ENCODE measurements around the gene NDUFB2.

DNA sequence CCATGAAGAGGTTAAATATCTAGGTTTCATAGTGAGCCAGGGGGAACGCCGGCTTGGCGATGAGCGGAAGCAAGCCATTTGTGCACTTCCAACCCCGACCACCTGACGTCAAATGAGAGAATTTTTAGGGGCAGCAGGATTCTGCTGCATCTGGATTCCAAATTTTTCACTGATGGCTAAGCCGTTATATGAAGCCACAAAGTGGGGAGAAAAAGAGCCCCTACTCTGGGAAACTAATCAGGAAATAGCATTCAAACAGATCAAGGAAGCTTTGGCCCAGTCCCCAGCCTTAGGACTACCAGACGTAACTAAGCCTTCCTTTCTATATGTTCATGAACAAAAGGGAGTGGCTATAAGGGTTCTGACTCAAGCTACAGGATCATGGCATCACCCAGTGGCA lies 36.7 kb upstream of the NDUFB2 start:
- TF ChIP-seq EZH2 (IDR thresholded peaks at IDR 0.05; ENCODE audit: insufficient read depth, poor library complexity, severe bottlenecking), result no peak
- no peak for TF ChIP-seq EZH2phosphoT487 (IDR thresholded peaks at IDR 0.05; ENCODE audit: insufficient read depth, low read depth)

Measured in GM23248 (cell line).